Lung microvascular endothelial cell (primary cell): ENCODE measurements around the gene SSBP2. TPM values are rescaled to one million over a fixed set of nuclear protein-coding genes. Genes with fewer than 3 reads are reported as not detected.
"Not testable (repeated sequence)": the region's sequence is repeated elsewhere in the genome, so short reads cannot be mapped to it uniquely, and the experiment has no call there.

Experiments
- DNase-seq, 2 donors: peaks; one replicate each; pipeline versions ENCODE4 v3.0.0 to v3.0.0-alpha.2; 2010; ENCODE audit warnings: low read depth in 2 of 2
- total RNA-seq: library from RNA; depleted of rRNA; stranded (reverse); fragments of >200 nt; gene quantifications from 2 replicates; pipeline ENCODE4 v1.2.1, GENCODE V29; 2014

SSBP2 gene
- total RNA-seq, 1 donor from 2014 or later: 11.9 TPM

GRCh38 chr5:81533629-81534405 lies 217.1 kb downstream of the SSBP2 start:
- no peak for DNase-seq

GRCh38 chr5:81530919-81531318 lies 220.0 kb downstream of the SSBP2 start:
- no peak for DNase-seq

GRCh38 chr5:81525690-81526089 lies 225.2 kb downstream of the SSBP2 start:
- peak; percentile 24 to 58 for DNase-seq

GRCh38 chr5:81524015-81524414 lies 226.9 kb downstream of the SSBP2 start:
- DNase-seq: no peak

- DNase-seq: no peak
These were observed 228.3 kb downstream of the SSBP2 start for GRCh38 chr5:81522571-81522970.

GRCh38 chr5:81520769-81521168 lies 230.1 kb downstream of the SSBP2 start:
- DNase-seq: no peak

- DNase-seq: no peak
These were observed 231.5 kb downstream of the SSBP2 start for GRCh38 chr5:81519217-81519905.

GRCh38 chr5:81517462-81517861 lies 233.4 kb downstream of the SSBP2 start:
- DNase-seq: peak in 1 of 2 donors; percentile 28

- DNase-seq: no peak
These were observed 234.8 kb downstream of the SSBP2 start for GRCh38 chr5:81516091-81516490.

GRCh38 chr5:81513982-81514381 lies 236.9 kb downstream of the SSBP2 start:
- DNase-seq: peak; percentile 22 to 46

GRCh38 chr5:81513473-81513872 lies 237.4 kb downstream of the SSBP2 start:
- DNase-seq: no peak

- peak; percentile 94 for DNase-seq
These were observed 243.9 kb downstream of the SSBP2 start for GRCh38 chr5:81506900-81507588.

GRCh38 chr5:81506378-81506777 lies 244.5 kb downstream of the SSBP2 start:
- DNase-seq: peak in 1 of 2 donors; percentile 1

- DNase-seq: peak; percentile 21 to 30
These were observed 245.2 kb downstream of the SSBP2 start for GRCh38 chr5:81505672-81506071.

- DNase-seq: not testable (repeated sequence)
These were observed 247.3 kb downstream of the SSBP2 start for GRCh38 chr5:81503602-81504001.

- DNase-seq: no peak
These were observed 255.6 kb downstream of the SSBP2 start for GRCh38 chr5:81495286-81495685.

- DNase-seq: no peak
These were observed 262.0 kb downstream of the SSBP2 start for GRCh38 chr5:81488862-81489261.

GRCh38 chr5:81486711-81487110 lies 264.2 kb downstream of the SSBP2 start:
- no peak for DNase-seq

- DNase-seq: no peak
These were observed 268.3 kb downstream of the SSBP2 start for GRCh38 chr5:81482595-81482994.

- DNase-seq: not testable (repeated sequence)
These were observed 277.5 kb downstream of the SSBP2 start for GRCh38 chr5:81473395-81473794.

- no peak for DNase-seq
These were observed 281.2 kb downstream of the SSBP2 start for GRCh38 chr5:81469676-81470075.

GRCh38 chr5:81450940-81451339 lies 300.0 kb downstream of the SSBP2 start:
- peak; percentile 14 to 46 for DNase-seq
